Measurements from ENCODE around the gene C9orf153.

Gene C9orf153

DNA sequence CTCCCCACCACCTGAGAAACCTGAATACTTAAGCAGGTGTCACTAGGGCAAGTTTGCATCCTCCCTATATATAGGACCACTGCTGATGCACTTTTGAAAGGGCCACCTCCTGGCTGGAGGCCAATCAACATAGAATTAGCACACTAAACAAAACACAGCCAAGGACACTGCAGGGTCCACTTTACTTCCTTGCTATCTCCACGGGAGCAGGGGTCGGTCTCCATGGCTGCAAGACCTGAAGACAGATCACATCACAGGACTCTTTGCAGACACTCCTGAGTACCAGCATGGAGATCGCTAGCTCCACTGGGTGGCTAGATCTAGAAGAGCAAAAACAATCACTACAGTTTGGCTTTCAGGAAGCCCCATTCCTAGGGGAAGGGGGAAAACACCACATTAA, 72.3 kb downstream of the C9orf153 start:
- DNase-seq (ENCODE audit: low spot score) = no peak

DNA sequence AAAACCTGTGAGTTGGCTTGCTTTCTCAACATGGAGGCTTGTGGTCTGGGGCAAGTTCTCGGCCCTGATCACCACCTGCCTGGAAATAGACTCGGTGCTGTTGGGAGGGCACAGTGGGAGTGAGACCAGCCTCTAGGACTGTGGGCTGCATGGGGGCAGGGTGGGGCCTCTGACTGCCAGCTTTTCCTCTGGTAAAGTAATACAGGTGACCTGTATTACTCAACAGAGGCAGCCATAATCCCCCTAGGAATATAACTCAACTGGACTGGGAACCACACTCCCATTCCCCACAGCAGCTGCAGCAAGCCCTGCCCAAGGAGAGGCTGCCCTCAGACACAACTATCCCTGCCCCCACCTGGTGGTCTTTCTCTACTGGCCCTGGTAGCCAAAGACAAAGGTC, 72.8 kb downstream of the C9orf153 start:
- DNase-seq (ENCODE audit: low spot score) = no peak

DNA sequence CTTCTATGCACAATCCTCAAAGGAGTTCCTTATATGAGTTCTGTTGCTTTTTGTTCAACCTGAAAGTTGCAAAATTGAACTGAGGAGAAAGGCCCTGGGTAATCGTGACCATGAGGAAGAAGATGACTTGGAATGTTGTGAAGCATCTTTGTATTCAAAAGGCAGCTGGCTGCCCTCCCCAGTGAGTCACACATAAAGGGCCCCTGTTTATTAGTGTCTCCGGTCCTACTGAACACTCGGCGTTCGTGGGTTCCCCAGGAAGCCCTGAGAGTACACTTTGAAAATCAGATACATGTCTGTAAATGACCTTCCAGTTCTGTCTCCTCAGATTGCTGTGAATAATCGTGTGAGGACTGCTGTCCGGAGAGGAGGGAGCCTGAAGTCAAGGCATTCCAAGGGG, 73.6 kb downstream of the C9orf153 start:
- no peak for DNase-seq (ENCODE audit: low spot score)

DNA sequence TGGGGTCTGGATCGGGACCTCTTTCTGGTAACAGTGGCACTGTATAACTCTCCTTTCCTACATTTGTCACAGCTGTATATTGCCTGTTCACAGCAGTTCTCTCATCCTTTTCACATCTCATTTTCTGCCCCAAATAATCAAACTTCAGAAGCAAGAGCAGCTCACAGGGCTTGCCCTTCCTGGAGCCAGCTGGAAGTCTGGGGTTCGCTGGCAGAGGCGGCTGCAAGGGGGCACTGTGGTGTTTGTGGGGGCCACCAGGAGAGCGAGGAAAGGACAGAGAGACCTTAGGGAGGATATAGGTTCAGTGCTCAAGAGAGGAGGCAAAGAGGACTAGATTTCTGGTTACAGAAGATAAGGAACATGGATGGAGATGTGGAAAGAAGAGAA, 75.3 kb downstream of the C9orf153 start:
- no peak for DNase-seq (ENCODE audit: low spot score)

DNA sequence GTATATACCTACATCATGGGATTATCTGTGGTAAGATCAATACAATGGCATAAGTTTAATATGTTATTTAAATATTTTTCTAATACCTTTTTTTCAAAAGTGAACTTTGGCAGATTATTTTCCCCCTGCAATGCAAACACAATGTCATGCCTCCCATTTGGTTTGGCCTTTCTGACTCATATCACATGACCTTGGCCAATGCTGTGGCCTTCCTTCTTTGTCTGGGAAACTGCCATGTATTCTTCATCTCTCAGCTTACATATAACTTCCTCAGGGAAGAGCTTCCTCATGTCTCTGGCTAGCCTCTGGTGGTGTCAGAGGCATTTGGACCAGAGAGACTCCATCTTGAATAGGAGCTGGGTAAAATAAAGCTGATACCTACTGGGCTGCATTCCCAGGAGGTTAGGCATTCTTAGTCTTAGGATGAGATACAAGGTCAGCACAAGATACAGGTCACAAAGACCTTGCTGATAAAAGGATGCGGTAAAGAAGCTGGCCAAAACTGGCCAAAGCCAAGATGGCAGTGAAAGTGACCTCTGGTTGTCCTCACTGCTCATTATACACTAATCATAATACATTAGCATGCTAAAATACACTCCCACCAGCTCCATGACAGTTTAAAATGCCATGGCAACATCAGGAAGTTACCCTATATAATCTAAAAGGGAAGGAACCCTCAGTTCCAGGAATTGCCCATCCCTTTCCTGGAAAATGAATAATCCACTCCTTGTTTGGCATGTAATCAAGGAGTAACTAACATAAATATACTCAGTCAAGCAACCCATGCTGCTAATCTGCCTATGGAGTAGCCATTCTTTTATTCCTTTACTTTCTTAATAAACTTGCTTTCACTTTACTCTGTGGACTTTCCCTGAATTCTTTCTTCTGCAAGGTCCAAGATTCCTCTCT, 76.0 kb downstream of the C9orf153 start:
- no peak for DNase-seq (ENCODE audit: low spot score)

DNA sequence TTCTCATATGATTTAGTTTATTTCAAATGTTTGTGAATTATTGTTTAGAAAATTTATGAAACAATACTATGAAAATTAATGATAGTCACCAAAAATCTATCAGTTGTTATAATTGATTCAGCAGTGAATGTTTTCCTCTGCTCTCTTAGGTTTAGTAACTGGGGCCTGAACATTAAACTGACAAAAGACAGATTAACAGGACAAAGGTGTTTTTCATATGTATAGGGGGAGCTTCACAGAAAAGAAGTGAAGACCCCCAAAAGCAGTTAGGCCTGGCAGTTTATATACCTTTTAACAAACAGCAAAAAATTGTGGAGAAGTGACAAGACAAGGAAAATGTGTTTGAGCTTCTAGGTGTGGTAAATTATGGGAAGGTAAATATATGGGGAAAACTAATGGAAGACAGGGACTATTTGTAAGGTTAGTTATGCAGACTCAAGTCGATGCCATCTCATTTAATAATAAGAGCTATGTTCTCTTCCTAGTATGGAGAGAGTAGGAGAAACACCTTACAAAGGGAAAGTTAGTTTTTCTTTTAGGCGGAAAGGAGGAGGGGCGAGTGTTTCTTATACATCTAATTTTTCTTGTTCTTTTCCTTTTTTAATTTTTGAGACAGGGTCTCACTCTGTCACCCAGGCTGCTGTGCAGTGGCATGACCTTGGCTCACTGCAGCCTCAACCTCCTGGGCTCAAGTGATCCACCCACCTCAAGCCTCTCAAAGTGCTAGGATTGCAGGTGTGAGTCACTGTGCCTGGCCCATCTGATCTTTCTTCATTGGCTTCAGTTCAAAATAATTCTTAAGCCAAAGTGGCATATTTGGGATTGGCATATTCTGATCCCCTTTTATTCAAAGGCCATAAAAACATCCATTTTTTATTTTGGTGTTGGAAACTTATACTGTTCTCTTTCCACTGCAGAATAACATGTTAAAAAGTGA, 77.8 kb downstream of the C9orf153 start:
- no peak for DNase-seq (ENCODE audit: low spot score)

DNA sequence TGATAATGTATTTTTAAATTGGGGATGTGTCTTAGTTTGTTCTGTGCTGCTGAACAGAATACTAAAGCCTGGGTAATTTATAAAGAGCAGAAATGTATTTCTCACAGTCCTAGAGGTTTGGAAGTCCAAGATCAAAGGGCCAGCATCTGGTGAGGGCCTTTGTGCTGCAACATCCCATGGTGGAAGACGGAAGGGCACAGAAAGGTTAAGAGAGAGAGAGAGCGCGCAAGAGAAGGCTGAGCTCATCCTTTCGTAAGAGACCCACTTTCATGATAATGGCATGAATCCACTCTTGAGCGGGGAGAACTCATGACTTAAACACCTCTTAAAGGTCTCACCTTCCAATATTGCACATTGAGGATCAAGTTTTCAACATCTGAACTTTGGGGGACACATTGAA, 81.0 kb downstream of the C9orf153 start:
- DNase-seq (ENCODE audit: low spot score) = no peak

DNA sequence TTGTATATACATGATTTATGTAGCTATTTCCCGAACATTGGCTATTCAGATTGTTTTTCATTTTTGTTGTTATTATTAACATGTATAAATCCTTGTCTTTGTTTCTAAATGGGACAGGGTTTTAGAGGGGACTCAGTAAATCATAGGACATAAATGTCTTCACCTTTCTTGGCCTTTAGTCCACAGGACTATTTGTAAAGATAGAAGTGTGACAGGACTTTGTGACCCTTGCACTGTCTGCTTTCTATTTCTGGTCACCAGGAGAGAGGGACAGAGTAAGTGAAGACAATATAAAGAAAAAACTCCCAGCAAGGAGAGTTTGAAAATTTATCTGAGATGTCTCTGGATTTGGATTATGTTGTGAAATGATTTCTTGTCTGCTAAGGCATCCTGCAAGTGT, 81.5 kb downstream of the C9orf153 start:
- DNase-seq (ENCODE audit: low spot score) = no peak

DNA sequence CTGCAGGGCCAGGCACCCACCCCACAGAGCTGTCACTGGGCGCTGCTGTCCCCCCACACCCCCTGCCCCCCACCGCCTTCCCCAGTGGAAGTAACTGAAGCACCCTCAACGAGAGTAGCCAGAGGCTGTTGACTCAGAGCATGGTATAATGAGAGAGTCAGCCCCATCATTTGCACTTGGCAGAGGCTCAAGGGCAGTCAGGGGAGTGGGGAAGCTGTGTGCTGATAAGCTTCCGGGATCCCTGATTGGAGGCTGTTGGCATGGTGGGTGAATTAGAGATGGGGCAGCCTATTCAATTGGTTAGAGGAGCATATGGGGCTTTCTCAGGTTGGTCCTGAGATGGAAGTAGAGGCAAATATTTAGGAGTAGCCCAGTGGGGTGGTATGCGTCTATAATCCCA, 83.0 kb downstream of the C9orf153 start:
- DNase-seq (ENCODE audit: low spot score) = no peak

DNA sequence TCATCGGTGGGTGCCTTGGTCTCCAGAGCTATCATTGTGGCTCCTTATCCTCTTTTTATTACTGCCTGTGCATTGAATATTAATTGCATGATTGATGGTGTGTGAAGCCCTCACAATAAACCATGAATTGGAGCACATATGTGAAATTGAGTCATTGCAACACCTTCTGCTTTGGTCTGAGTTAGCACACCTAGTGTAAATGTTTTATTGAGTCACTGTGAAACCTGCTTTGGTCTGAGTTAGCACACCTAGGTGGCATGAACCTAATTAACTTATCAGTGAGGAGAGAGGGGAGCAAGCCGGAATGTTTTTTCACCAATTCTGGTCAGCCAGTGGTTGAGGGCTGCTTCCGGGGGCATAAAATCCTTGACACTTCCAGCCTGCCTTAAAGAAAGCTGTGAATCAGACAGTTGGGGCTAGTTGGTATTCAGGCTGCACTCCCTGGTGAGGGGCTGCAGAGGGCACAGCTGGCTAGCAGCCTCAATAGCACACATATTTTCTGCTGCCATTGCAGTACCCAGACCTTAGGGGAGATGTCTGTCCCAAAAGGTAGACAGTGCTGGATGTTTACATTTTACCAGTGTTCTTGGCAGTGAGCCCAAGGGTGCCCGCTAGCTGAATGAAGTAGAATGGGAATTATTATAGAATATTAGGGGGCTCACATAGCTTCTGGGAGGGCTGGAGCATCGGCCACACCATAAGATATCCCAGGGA, 83.6 kb downstream of the C9orf153 start:
- DNase-seq (ENCODE audit: low spot score) = no peak

DNA sequence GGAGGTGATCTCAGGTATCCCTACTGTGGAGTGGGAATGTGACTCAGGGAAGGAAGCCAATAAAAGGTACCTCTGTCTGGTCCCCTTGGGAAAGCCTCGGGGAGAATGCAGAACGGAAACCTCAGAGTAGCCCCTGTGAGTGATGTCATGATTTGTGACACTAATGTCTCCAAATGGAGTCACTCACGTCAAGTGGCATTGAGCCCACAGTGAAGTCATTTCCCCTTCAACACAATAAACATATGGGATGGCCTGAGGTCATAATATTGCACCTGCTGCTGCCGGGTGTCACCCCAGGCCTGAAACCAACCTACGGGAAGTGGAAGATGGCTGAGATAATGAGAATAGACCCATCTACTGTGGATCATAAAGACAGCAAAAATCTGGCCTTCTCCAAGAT, 84.2 kb downstream of the C9orf153 start:
- no peak for DNase-seq (ENCODE audit: low spot score)
